LNCAP (cell line): ENCODE measurements around the gene CCL8.

Experiments used
- TF ChIP-seq, protein P1 (sequence below): fragments of 450-650 bp; IDR thresholded peaks from 2 replicates; pipeline ENCODE4 v1.5.1; 2017; ENCODE audit warnings: mild to moderate bottlenecking

The CCL8 gene

DNA sequence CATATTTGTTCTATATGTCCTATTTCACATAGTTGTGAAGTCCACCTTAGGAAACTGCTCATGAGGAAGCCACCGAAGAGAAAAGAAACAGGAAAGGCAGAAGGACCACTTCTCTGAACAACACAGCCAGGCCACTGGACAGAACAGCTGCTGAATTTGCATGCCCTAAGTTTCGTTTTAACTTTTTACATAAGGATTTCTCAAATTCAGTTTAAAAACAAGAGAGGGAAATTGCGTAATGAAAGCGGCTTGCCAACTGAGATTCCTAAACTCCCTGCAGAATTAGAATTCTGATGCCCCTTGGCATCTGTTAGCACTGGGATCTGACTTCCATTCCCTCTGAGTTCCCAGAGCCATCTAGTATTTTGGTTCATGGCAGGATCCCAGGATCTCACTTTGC is 5.0 kb upstream of the CCL8 start:
- TF ChIP-seq, protein P1, sequence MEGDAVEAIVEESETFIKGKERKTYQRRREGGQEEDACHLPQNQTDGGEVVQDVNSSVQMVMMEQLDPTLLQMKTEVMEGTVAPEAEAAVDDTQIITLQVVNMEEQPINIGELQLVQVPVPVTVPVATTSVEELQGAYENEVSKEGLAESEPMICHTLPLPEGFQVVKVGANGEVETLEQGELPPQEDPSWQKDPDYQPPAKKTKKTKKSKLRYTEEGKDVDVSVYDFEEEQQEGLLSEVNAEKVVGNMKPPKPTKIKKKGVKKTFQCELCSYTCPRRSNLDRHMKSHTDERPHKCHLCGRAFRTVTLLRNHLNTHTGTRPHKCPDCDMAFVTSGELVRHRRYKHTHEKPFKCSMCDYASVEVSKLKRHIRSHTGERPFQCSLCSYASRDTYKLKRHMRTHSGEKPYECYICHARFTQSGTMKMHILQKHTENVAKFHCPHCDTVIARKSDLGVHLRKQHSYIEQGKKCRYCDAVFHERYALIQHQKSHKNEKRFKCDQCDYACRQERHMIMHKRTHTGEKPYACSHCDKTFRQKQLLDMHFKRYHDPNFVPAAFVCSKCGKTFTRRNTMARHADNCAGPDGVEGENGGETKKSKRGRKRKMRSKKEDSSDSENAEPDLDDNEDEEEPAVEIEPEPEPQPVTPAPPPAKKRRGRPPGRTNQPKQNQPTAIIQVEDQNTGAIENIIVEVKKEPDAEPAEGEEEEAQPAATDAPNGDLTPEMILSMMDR = no peak

DNA sequence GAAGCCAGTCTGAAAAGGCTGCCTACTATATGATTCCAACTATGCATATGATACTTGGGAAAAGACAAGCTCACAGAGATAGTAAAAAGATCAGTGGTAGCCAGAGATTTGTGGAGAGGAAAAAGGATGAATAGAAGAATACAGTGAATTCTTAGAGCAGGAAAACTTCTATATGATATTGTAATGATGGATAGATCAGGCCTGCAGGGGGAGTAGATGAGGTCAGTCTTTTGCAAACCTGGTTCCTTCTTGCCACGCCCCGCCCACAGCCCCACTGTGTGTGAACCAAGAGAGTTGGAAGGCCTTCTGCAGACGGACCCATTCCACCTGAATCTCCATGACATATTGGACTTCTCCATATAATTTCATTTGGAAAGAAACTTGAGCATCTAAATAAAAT is 761 bp upstream of the CCL8 start:
- TF ChIP-seq, protein P1 = 0 out of 2 replicates have a peak, but pooled peaks have one; percentile 27

DNA sequence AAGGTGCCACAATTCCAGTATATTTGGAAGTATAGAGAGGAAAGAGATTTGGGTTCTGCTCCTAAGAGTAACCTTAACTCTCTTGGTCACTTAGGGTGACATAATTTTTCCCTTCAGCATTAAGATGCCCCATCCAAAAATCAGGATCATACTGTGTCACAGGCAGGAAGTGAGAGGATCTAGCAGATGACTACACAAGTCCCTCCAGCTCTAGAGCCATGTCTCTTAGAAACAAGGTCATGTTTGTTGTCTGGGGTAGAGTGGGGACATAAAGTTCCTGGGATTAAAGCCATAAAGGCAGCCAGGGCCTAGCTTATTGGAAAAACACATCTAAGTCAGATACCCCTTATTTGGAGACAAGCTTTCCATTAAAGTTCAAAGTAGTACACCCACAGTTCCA is 2.7 kb downstream of the CCL8 start:
- TF ChIP-seq, protein P1 = no peak

DNA sequence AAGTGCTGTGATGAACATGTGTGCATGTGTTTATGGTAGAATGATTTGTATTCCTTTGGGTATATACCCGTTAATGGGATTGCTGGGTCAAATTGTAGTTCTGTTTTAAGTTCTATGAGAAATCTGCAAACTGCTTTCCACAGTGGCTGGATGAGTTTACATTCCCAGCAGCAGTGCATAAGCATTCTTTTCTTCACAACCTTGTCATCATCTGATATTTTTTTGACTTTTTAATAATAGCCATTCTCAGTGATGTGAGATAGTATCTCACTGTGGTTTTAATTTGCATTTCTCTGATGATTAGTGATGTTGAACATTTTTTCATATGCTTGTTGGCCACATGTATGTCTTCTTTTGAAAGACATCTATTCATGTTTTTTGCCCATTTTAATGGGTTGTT is 18.5 kb downstream of the CCL8 start:
- TF ChIP-seq, protein P1 = no peak

DNA sequence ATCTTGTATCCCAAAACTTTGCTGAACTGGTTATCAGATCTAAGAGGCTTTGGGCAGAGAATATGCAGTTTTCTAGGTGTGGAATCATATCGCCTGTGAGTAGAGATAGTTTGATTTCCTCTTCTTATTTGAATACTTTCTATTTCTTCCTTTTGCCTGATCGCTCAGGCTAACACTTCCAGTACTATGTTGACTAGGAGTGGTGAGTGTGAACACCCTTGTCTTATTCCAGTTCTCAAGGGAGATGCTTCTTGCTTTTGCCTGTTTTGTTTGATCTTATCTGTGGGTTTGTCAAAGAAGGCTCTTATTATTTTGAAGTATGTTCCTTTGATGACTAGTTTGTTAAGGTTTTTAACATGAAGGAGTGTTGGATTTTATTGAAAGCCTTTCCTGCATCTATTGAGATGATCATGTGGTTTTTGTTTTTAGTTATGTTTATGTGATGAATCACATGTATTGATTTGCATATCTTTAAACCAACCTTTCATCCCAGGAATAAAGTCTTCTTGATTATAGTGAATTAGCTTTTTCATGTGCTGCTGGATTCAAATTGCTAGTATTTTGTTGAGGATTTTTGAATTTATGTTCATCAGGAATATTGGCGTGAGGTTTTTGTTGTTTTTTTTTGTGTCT is 20.0 kb downstream of the CCL8 start:
- TF ChIP-seq, protein P1 = no peak

DNA sequence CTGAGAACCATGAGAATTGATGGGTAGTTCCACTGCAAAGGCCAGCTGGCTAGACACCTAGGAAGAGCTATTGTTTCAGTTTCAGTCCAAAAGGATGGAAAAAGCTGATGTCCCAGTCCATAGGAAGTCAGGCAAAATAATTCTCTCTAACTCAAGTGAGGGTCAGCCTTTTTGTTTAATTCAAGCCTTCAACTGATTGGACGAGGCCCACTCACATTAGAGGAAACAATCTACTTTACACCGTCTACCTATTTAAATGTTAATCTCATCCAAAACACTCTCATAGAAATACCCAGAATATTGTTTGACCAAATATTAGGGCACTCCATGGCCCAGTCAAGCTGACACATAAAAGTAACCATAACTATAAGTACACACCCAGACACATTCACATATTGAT is 22.7 kb downstream of the CCL8 start:
- TF ChIP-seq, protein P1 = no peak

DNA sequence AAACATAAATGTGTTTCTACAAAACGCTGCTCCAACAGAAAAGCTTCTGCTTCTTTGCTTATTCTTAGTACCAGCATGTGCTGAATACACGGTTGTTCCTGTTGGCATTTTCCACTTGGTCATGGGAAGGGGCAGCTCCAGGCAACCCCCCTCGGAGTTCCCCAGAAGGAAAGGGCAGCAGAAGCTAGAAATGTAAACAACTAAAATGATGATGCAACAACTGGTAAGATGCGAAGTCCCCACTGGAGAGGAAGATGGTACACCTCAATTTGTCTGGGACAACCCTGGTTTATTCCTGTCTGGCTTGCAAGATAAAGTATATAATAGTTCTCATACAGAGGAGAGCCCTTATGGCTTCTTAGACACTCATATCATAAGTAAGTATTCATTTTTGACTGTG is 27.8 kb downstream of the CCL8 start:
- TF ChIP-seq, protein P1 = no peak

DNA sequence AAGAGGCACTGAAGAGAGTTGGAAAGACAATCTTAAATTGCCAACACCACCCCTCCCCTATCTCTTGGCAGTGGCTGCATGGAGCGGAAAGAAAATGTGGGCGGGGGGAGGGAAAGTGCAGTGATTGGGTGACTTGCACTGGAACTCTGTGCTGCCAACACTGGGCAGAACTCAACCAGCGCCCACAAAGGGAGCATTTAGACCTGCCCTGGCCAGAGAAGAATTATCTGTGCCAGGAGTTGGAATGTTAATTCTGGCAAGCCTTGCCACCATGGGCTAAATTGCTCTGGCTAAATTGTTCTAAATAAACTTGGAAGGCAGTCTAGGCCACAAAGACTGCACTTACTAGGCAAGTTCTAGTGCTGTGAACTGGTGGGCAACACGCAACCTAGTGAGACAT is 30.5 kb downstream of the CCL8 start:
- TF ChIP-seq, protein P1 = no peak
